ENCODE results near the gene FOXA2. TPM values are rescaled to one million over a fixed set of nuclear protein-coding genes. Genes with fewer than 3 reads are reported as not detected.

Gene FOXA2
- total and polyA plus RNA-seq, 2 of the 13 experiments (the other 11 are each of a cell fraction or from before 2014, with no cell fraction given): 8.8 to 12.2 TPM

DNA sequence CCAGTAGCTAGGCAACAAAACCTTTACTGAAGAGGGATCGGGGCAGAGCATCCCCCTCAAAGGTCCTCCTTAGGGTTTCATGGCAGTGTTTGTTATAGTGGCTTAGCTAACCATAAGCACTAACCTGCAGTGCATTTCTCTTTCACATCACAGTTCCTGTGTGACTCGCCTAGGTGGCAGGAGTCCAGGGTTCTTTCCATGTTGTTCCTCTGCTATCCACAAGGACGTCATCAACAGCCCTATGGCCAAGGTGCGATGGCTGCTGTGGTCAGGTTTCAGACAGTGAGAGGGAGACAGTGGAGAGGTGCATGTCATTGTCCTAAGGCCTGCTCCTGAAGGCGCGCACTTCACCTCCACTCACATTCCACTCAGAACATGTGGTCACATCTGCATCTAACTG is 38.8 kb upstream of the FOXA2 start:
- H3K4me2 ChIP-seq (ENCODE audit: low read depth, low read length): no peak overlapping the region
- WGBS (ENCODE audit: low lambda C conversion rate): 38% methylated on average over 6 of the region's 6 CpGs
- intact Hi-C loops (cut with micrococcal nuclease; ENCODE audit: unreplicated experiment): no loop called here
- H3K27me3 ChIP-seq (ENCODE audit: control insufficient read depth in 1 of 2, insufficient read depth in 2 of 2, low read length in 2 of 2): 0 out of 5 replicates have a peak, but pooled peaks cover 4% of the 10 kb centered on the region in 2 experiments
- POLR2A ChIA-PET: no interaction called here
- DNase-seq (ENCODE audit: low spot score) (peak; percentile 26), FAIRE-seq (no peak), ATAC-seq (peak; percentile 72)
- no peaks in the 10 kb centered on the region for H3K36me3 ChIP-seq (replicated peaks in 1 of 2; ENCODE audit: control insufficient read depth in 1 of 2, insufficient read depth in 2 of 2, low read length in 2 of 2)
- H3K9me3 ChIP-seq (ENCODE audit: low read length): no peaks in the 10 kb centered on the region
- TF ChIP-seq CAMTA2 (CRISPR knock-in tag; IDR thresholded peaks at IDR 0.05; ENCODE audit: borderline replicate concordance): no peak
- peak; percentile 39 for TF ChIP-seq CREB1 (IDR thresholded peaks at IDR 0.05)
- TF ChIP-seq CREB1 (CRISPR knock-in tag; IDR thresholded peaks at IDR 0.05): no peak
- no peak for TF ChIP-seq MZF1 (CRISPR knock-in tag; IDR thresholded peaks at IDR 0.05; ENCODE audit: borderline replicate concordance)
- peak; percentile 7; the same call in 1 of the 2 replicates for TF ChIP-seq SMC3 (IDR thresholded peaks at IDR 0.05; ENCODE audit: low read length)
- TF ChIP-seq KDM3A (CRISPR knock-in tag; IDR thresholded peaks at IDR 0.05; ENCODE audit: low read depth): no peak
- TF ChIP-seq ZNF382 (CRISPR knock-in tag; IDR thresholded peaks at IDR 0.05; ENCODE audit: borderline replicate concordance): no peak
- H3K4me1 ChIP-seq (ENCODE audit: insufficient read depth, low read length): peaks cover 12% of the 10 kb centered on the region
- no peak overlapping the region for H3K27ac ChIP-seq (ENCODE audit: extremely low read length, insufficient read depth, low read length)
- no peaks in the 10 kb centered on the region for H3K79me2 ChIP-seq (ENCODE audit: insufficient read depth, low read length)
- H3K9ac ChIP-seq (ENCODE audit: insufficient read depth, low read depth, low read length): no peak overlapping the region
- no peak overlapping the region for H3K4me3 ChIP-seq (replicated peaks in 1 of 3; ENCODE audit: insufficient read depth in 1 of 3, low read depth in 2 of 3, low read length in 3 of 3)
- CTCF ChIA-PET (ENCODE audit: low intra/inter-chr PET ratio, low total read pairs): no interaction called here
- no TSS peak for BruUV-seq (replicated peaks)
- no peaks in the 10 kb centered on the region for H4K20me1 ChIP-seq (ENCODE audit: insufficient read depth, low read length)
- in situ Hi-C loops (cut with HindIII; ENCODE audit: extremely low pct_ligation_motif_present, low pct_unique_long_range_greater_than_20kb): no loop called here
- no peak overlapping the region for H2AFZ ChIP-seq (ENCODE audit: low read length)

DNA sequence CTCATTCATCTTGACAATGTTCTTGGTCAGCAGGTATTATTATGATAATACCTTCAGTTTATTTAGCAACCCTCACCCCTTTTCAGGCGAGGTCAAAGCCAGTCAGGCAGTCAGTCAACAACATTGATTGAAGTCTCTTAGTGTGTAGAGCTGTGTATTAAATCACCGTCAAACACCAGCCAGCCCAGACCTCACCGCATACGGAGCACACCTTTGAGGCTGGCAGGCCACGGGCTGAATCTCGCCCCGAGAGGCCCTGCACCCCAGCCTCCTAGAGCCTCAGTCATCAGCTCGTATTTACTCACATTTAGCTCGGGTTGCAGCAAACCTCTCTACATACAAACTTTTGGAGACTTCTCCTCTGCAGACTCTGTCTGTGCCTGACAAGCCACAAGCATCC is 36.0 kb upstream of the FOXA2 start:
- no peaks in the 10 kb centered on the region for H3K79me2 ChIP-seq (ENCODE audit: insufficient read depth, low read length)
- no peak overlapping the region for H3K4me2 ChIP-seq (ENCODE audit: low read depth, low read length)
- no peak for TF ChIP-seq JUND (CRISPR knock-in tag; IDR thresholded peaks at IDR 0.05)
- peak; percentile 33; the same call in 1 of the 2 replicates for TF ChIP-seq ZNF3 (CRISPR knock-in tag; IDR thresholded peaks at IDR 0.05)
- TF ChIP-seq ZNF569 (CRISPR knock-in tag; IDR thresholded peaks at IDR 0.05; ENCODE audit: borderline replicate concordance): no peak
- ATAC-seq (peak; percentile 43; the same call in 1 of the 3 replicates), FAIRE-seq (no peak), DNase-seq (ENCODE audit: low spot score) (no peak)
- ChIA-PET CTCF (ENCODE audit: low intra/inter-chr PET ratio, low total read pairs) (no interaction called here), POLR2A (no interaction called here)
- H3K27ac ChIP-seq (ENCODE audit: extremely low read length, insufficient read depth, low read length): no peak overlapping the region
- no peaks in the 10 kb centered on the region for H4K20me1 ChIP-seq (ENCODE audit: insufficient read depth, low read length)
- no peaks in the 10 kb centered on the region for H3K9me3 ChIP-seq (ENCODE audit: low read length)
- BruUV-seq (replicated peaks): no TSS peak
- no peak overlapping the region for H3K9ac ChIP-seq (ENCODE audit: insufficient read depth, low read depth, low read length)
- H2AFZ ChIP-seq (ENCODE audit: low read length): no peak overlapping the region
- H3K4me3 ChIP-seq (replicated peaks in 1 of 3; ENCODE audit: insufficient read depth in 1 of 3, low read depth in 2 of 3, low read length in 3 of 3): no peak overlapping the region
- in situ Hi-C loops (cut with HindIII; ENCODE audit: extremely low pct_ligation_motif_present, low pct_unique_long_range_greater_than_20kb) (no loop called here), intact Hi-C loops (cut with micrococcal nuclease; ENCODE audit: unreplicated experiment) (no loop called here)
- 20% methylated on average over 9 of the region's 9 CpGs for WGBS (ENCODE audit: low lambda C conversion rate)
- 0 out of 5 replicates have a peak, but pooled peaks cover 4 to 11% of the 10 kb centered on the region in 2 experiments for H3K27me3 ChIP-seq (ENCODE audit: control insufficient read depth in 1 of 2, insufficient read depth in 2 of 2, low read length in 2 of 2)
- no peaks in the 10 kb centered on the region for H3K36me3 ChIP-seq (replicated peaks in 1 of 2; ENCODE audit: control insufficient read depth in 1 of 2, insufficient read depth in 2 of 2, low read length in 2 of 2)
- peaks cover 12% of the 10 kb centered on the region for H3K4me1 ChIP-seq (ENCODE audit: insufficient read depth, low read length)
